ENCODE data around the gene RAP1GDS1. TPM values are rescaled to one million over a fixed set of nuclear protein-coding genes. Genes with fewer than 3 reads are reported as not detected.

The RAP1GDS1 gene
- total and polyA plus RNA-seq, 8 donors: 30.7 to 49.1 (median 35.3) TPM

DNA sequence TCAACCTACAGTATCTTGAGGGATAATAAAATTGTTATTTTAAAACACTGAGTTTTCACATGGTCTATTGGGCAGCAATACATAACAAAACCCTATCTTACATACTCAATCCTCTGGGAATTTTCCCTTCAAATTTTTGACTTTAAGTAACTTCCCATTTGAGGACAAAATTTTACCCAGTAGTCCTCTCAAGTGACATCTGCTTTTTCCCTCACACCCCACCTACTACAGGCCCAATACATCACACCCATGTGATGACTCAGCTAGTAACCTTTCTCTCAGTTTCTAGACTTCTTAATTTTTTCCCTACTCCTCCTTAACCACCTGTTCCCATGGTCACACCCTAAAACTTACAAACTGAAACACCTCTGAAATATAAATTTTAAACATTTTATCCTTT is 12.2 kb upstream of the RAP1GDS1 start:
- H3K27me3 ChIP-seq: no peaks in the 10 kb centered on the region
- no peaks in the 10 kb centered on the region for H3K4me1 ChIP-seq
- no peak overlapping the region for H3K27ac ChIP-seq
- intact Hi-C loops (cut with DNase I): no loop called here
- TF ChIP-seq CTCF (IDR thresholded peaks at IDR 0.05): no peak
- no peak for DNase-seq
- H3K9me3 ChIP-seq: no peaks in the 10 kb centered on the region
- H3K4me3 ChIP-seq: no peak overlapping the region
- no peak for ATAC-seq
- H3K36me3 ChIP-seq: no peaks in the 10 kb centered on the region

- Histone ChIP-seq H3K27me3 (no peaks in the 10 kb centered on the region), H3K4me3 (no peak overlapping the region), H3K27ac (no peak overlapping the region), H3K9me3 (no peaks in the 10 kb centered on the region), H3K4me1 (no peaks in the 10 kb centered on the region), H3K36me3 (no peaks in the 10 kb centered on the region)
- DNase-seq (no peak), ATAC-seq (no peak)
- no peak for TF ChIP-seq CTCF (IDR thresholded peaks at IDR 0.05)
- intact Hi-C loops (cut with DNase I): no loop called here
Measured at GRCh38 chr4:98249831-98250230, 11.4 kb upstream of the RAP1GDS1 start.

GRCh38 chr4:98253499-98253898 is 7.7 kb upstream of the RAP1GDS1 start:
- Histone ChIP-seq H3K4me3 (no peak overlapping the region), H3K27ac (no peak overlapping the region), H3K36me3 (no peaks in the 10 kb centered on the region), H3K27me3 (no peaks in the 10 kb centered on the region), H3K4me1 (no peaks in the 10 kb centered on the region), H3K9me3 (no peaks in the 10 kb centered on the region)
- no peak for DNase-seq
- intact Hi-C loops (cut with DNase I): no loop called here
- no peak for TF ChIP-seq CTCF (IDR thresholded peaks at IDR 0.05)
- no peak for ATAC-seq

DNA sequence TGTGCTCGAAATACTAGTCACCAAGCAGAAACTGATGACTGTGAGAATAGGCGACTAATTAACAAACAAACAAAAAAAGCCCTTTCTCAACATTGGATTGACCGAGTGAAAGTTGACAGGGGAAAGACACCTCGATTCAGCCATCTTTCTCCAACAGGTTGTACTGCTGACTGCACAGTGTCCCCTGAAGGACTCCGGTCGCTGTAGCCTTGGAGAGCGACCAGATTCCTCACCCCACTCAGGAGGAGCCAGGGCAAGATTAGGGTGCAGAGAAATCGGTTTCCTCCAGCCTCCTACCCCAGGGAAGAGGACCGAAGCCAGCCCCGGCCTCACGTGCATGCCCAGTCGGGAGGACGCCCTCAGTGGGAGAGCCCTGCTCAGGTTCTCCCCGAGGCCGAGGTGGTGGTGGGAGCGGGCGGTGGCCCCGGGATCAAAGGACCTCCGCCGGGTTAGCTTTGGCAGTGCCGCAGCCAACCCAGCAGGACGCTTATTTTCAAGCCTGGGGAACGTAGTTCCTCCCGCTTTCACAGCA is 1.1 kb upstream of the RAP1GDS1 start:
- peak overlapping the region; percentile 96 to 98 for H3K27ac ChIP-seq
- peak overlapping the region; percentile 48 to 85 for H3K4me3 ChIP-seq
- H3K36me3 ChIP-seq: no peaks in the 10 kb centered on the region
- DNase-seq (peak in 2 of 4 donors; percentile 57 to 61), ATAC-seq (peak; percentile 51)
- H3K4me1 ChIP-seq: peaks cover 3 to 37% of the 10 kb centered on the region in 2 donors
- intact Hi-C loops (cut with DNase I): no loop called here
- no peaks in the 10 kb centered on the region for H3K27me3 ChIP-seq
- no peaks in the 10 kb centered on the region for H3K9me3 ChIP-seq
- no peak for TF ChIP-seq CTCF (IDR thresholded peaks at IDR 0.05)

- peaks cover 3 to 40% of the 10 kb centered on the region in 2 donors for H3K4me1 ChIP-seq
- no peaks in the 10 kb centered on the region for H3K9me3 ChIP-seq
- intact Hi-C loops (cut with DNase I): no loop called here
- H3K4me3 ChIP-seq: peak overlapping the region; percentile 65 to 85
- peak; percentile 37 to 89 (median 55) for DNase-seq
- no peak for TF ChIP-seq CTCF (IDR thresholded peaks at IDR 0.05)
- H3K27me3 ChIP-seq: no peaks in the 10 kb centered on the region
- peak overlapping the region; percentile 87 to 96 for H3K27ac ChIP-seq
- no peaks in the 10 kb centered on the region for H3K36me3 ChIP-seq
- ATAC-seq: peak; percentile 20
Measured at GRCh38 chr4:98261405-98262291, 464 bp downstream of the RAP1GDS1 start.
